GM18508 (cell line): ENCODE measurements around the gene RNF25.

Experiments used
- ATAC-seq: cut with Tn5 transposase; IDR thresholded peaks from one replicate; pipeline ENCODE4 v1.9.1; 2021; ENCODE audit warnings: moderate number of reproducible peaks; ENCODE audit not compliant: insufficient read depth, unreplicated experiment

RNF25 gene

GRCh38 chr2:218627939-218628338, 43.9 kb downstream of the RNF25 start:
- ATAC-seq, result no peak

GRCh38 chr2:218626369-218626768, 45.4 kb downstream of the RNF25 start:
- no peak for ATAC-seq

- no peak for ATAC-seq
Measured at GRCh38 chr2:218623366-218623705, 48.5 kb downstream of the RNF25 start.

GRCh38 chr2:218622606-218623365, 49.0 kb downstream of the RNF25 start:
- ATAC-seq, result no peak

GRCh38 chr2:218621007-218621406, 50.8 kb downstream of the RNF25 start:
- no peak for ATAC-seq

- ATAC-seq, result no peak
Measured at GRCh38 chr2:218618102-218618860, 53.5 kb downstream of the RNF25 start.

GRCh38 chr2:218615868-218616315, 55.9 kb downstream of the RNF25 start:
- no peak for ATAC-seq
